Type B pancreatic cell (in vitro differentiated cells): ENCODE results near the gene BEND7. TPM values are rescaled to one million over a fixed set of nuclear protein-coding genes. Genes with fewer than 3 reads are reported as not detected.

Experiments used
- DNase-seq: peaks from one replicate; pipeline ENCODE4 v3.0.0; 2021; ENCODE audit warnings: mixed read lengths; ENCODE audit not compliant: unreplicated experiment; ENCODE audit errors: extremely low spot score
- H3K27ac Mint-ChIP-seq: 2 replicates; pipeline ENCODE4 v1.8.0; 2021; ENCODE audit warnings: mild to moderate bottlenecking, mixed read lengths
- H3K27me3 Mint-ChIP-seq: 2 replicates; pipeline ENCODE4 v1.8.0; 2021; ENCODE audit warnings: mixed read lengths
- H3K36me3 Mint-ChIP-seq: 2 replicates; pipeline ENCODE4 v1.8.0; 2021; ENCODE audit warnings: mixed read lengths
- H3K4me1 Mint-ChIP-seq: one replicate; pipeline ENCODE4 v1.8.0; 2021; ENCODE audit warnings: mixed read lengths; ENCODE audit not compliant: unreplicated experiment
- H3K4me3 Mint-ChIP-seq: 2 replicates; pipeline ENCODE4 v1.8.0; 2021; ENCODE audit warnings: mild to moderate bottlenecking, mixed read lengths
- H3K9me3 Mint-ChIP-seq: 2 replicates; pipeline ENCODE4 v1.8.0; 2021; ENCODE audit warnings: mixed read lengths
- CTCF ChIP-seq: fragments of 200-600 bp; sonication (generic); conservative IDR thresholded peaks from 2 replicates; pipeline ENCODE4 v1.5.0; 2021; ENCODE audit warnings: antibody characterized with exemption, mild to moderate bottlenecking
- long read RNA-seq: library from polyadenylated mRNA; unstranded; transcript quantifications from one replicate; pipeline ENCODE4 v2.0.0, GENCODE V29; 2020
- total RNA-seq: library from RNA; stranded (reverse); gene quantifications from 2 replicates; pipeline ENCODE4 v1.2.1, GENCODE V29; 2021; ENCODE audit warnings: low replicate concordance

BEND7 gene
- 14.1 and 16.4 TPM in 2 replicates for total RNA-seq
- long read RNA-seq, partial matches to known transcripts, result 0 of 6 reads
- long read RNA-seq, other reads (novel, unspliced or antisense), result 6 of 6 reads

- TF ChIP-seq CTCF, result no peak
- DNase-seq, result no peak
- Mint-ChIP-seq H3K27me3 (peaks cover 45% of the 10 kb centered on the region), H3K9me3 (no peaks in the 10 kb centered on the region), H3K4me3 (peak within 1 kb of the TSS; percentile 91), H3K4me1 (peaks cover 16% of the 10 kb centered on the region), H3K36me3 (no peaks in the 10 kb centered on the region), H3K27ac (peak within 1 kb of the TSS; percentile 77)
These were observed at the start of gene BEND7 for GRCh38 chr10:13528875-13529713. TSS of gene BEND7 (minus strand) at chr10:13529014. CDS start at chr10:13528533, 481 bp downstream.

GRCh38 chr10:13573960-13574359, 45.1 kb upstream of the BEND7 start:
- H3K9me3 Mint-ChIP-seq, result no peaks in the 10 kb centered on the region
- H3K36me3 Mint-ChIP-seq, result no peaks in the 10 kb centered on the region
- H3K4me3 Mint-ChIP-seq, result no peak overlapping the region
- DNase-seq, result no peak
- peaks cover 32% of the 10 kb centered on the region for H3K27me3 Mint-ChIP-seq
- H3K27ac Mint-ChIP-seq, result no peak overlapping the region
- H3K4me1 Mint-ChIP-seq, result no peaks in the 10 kb centered on the region
- TF ChIP-seq CTCF, result no peak

- no peak for TF ChIP-seq CTCF
- no peak overlapping the region for H3K27ac Mint-ChIP-seq
- DNase-seq, result no peak
- H3K4me1 Mint-ChIP-seq, result no peaks in the 10 kb centered on the region
- H3K36me3 Mint-ChIP-seq, result no peaks in the 10 kb centered on the region
- peaks cover 25% of the 10 kb centered on the region for H3K27me3 Mint-ChIP-seq
- no peaks in the 10 kb centered on the region for H3K9me3 Mint-ChIP-seq
- H3K4me3 Mint-ChIP-seq, result no peak overlapping the region
These were observed 42.7 kb upstream of the BEND7 start for GRCh38 chr10:13571541-13571940.

GRCh38 chr10:13567030-13567429, 38.2 kb upstream of the BEND7 start:
- Mint-ChIP-seq H3K27ac (no peak overlapping the region), H3K27me3 (peaks cover 14% of the 10 kb centered on the region), H3K4me3 (no peak overlapping the region), H3K36me3 (no peaks in the 10 kb centered on the region), H3K4me1 (no peaks in the 10 kb centered on the region), H3K9me3 (peaks cover 6% of the 10 kb centered on the region)
- DNase-seq, result no peak
- TF ChIP-seq CTCF, result no peak

- no peak for TF ChIP-seq CTCF
- no peak for DNase-seq
- Mint-ChIP-seq H3K9me3 (peaks cover 6% of the 10 kb centered on the region), H3K36me3 (no peaks in the 10 kb centered on the region), H3K27ac (no peak overlapping the region), H3K4me1 (peaks cover 6% of the 10 kb centered on the region), H3K4me3 (no peak overlapping the region), H3K27me3 (peaks cover 7% of the 10 kb centered on the region)
These were observed 35.8 kb upstream of the BEND7 start for GRCh38 chr10:13564576-13564975.
